ENCODE measurements around the gene IGF2BP3.
A peak's percentile ranks its signal among the peaks of the same experiment; 100 is the strongest.

Gene IGF2BP3

GRCh38 chr7:23383225-23383624 is 87.1 kb downstream of the IGF2BP3 start:
- no peak for TF ChIP-seq ZNF8 (CRISPR knock-in tag; IDR thresholded peaks at IDR 0.05)
- no peak for TF ChIP-seq TCF4 (CRISPR knock-in tag; IDR thresholded peaks at IDR 0.05; ENCODE audit: borderline replicate concordance)
- no peak for TF ChIP-seq ZC3H10 (CRISPR knock-in tag; IDR thresholded peaks at IDR 0.05)
- no peak for TF ChIP-seq ARNTL (CRISPR knock-in tag; IDR thresholded peaks at IDR 0.05; ENCODE audit: borderline replicate concordance, low read depth)
- TF ChIP-seq POU6F1 (CRISPR knock-in tag; IDR thresholded peaks at IDR 0.05; ENCODE audit: borderline replicate concordance, low read depth) = no peak
- no peak for TF ChIP-seq ZNF70 (CRISPR knock-in tag; IDR thresholded peaks at IDR 0.05)
- TF ChIP-seq BACH2 (CRISPR knock-in tag; IDR thresholded peaks at IDR 0.05; ENCODE audit: borderline replicate concordance) = no peak
- no peak for TF ChIP-seq TSHZ2 (CRISPR knock-in tag; IDR thresholded peaks at IDR 0.05)
- TF ChIP-seq PATZ1 (CRISPR knock-in tag; IDR thresholded peaks at IDR 0.05; ENCODE audit: borderline replicate concordance) = no peak
- TF ChIP-seq ISL1 (CRISPR knock-in tag; IDR thresholded peaks at IDR 0.05) = no peak
- no peak for TF ChIP-seq TOX (CRISPR knock-in tag; IDR thresholded peaks at IDR 0.05; ENCODE audit: borderline replicate concordance)
- TF ChIP-seq CREB5 (CRISPR knock-in tag; IDR thresholded peaks at IDR 0.05; ENCODE audit: low read depth) = no peak
- TF ChIP-seq GLIS3 (CRISPR knock-in tag; IDR thresholded peaks at IDR 0.05) = no peak
- no peak for TF ChIP-seq SNAI2 (CRISPR knock-in tag; IDR thresholded peaks at IDR 0.05)
- no peak for TF ChIP-seq ZFP3 (CRISPR knock-in tag; IDR thresholded peaks at IDR 0.05)
- peak; percentile 28; the same call in 1 of the 3 replicates for ATAC-seq

GRCh38 chr7:23380961-23381360 is 89.3 kb downstream of the IGF2BP3 start:
- ATAC-seq = no peak
- TF ChIP-seq OSR1 (CRISPR knock-in tag; IDR thresholded peaks at IDR 0.05) (no peak), CREB5 (CRISPR knock-in tag; IDR thresholded peaks at IDR 0.05; ENCODE audit: low read depth) (no peak), BACH2 (CRISPR knock-in tag; IDR thresholded peaks at IDR 0.05; ENCODE audit: borderline replicate concordance) (no peak), ZNF565 (CRISPR knock-in tag; conservative IDR thresholded peaks at IDR 0.05; ENCODE audit: low read depth) (no peak), POU6F1 (CRISPR knock-in tag; IDR thresholded peaks at IDR 0.05; ENCODE audit: borderline replicate concordance, low read depth) (no peak), CSDC2 (CRISPR knock-in tag; IDR thresholded peaks at IDR 0.05) (no peak), ZNF70 (CRISPR knock-in tag; IDR thresholded peaks at IDR 0.05) (no peak), CSRNP3 (CRISPR knock-in tag; IDR thresholded peaks at IDR 0.05) (no peak), TCF4 (CRISPR knock-in tag; IDR thresholded peaks at IDR 0.05; ENCODE audit: borderline replicate concordance) (no peak), ZC3H10 (CRISPR knock-in tag; IDR thresholded peaks at IDR 0.05) (no peak), PPARA (CRISPR knock-in tag; IDR thresholded peaks at IDR 0.05; ENCODE audit: borderline replicate concordance) (no peak), ZFP30 (CRISPR knock-in tag; IDR thresholded peaks at IDR 0.05) (no peak), PATZ1 (CRISPR knock-in tag; IDR thresholded peaks at IDR 0.05; ENCODE audit: borderline replicate concordance) (no peak), ARNTL (CRISPR knock-in tag; IDR thresholded peaks at IDR 0.05; ENCODE audit: borderline replicate concordance, low read depth) (no peak), ZFP3 (CRISPR knock-in tag; IDR thresholded peaks at IDR 0.05) (no peak), TSHZ2 (CRISPR knock-in tag; IDR thresholded peaks at IDR 0.05) (no peak)

Data from SK-N-SH treated with all-trans-retinoic acid at 6 μM for 48 hours (cell line).